Neural progenitor cell (in vitro differentiated cells): ENCODE measurements around the gene DBNL. TPM values are rescaled to one million over a fixed set of nuclear protein-coding genes. Genes with fewer than 3 reads are reported as not detected.

Experiments used
- DNase-seq: peaks from one replicate; pipeline ENCODE4 v3.0.0-alpha.2; 2016; ENCODE audit warnings: low spot score
- H2AFZ ChIP-seq: fragments of 200-600 bp; sonication (generic); replicated peaks from 2 replicates; pipeline ENCODE4 v1.6.1; 2016; ENCODE audit warnings: antibody characterized with exemption
- H3F3A ChIP-seq: fragments of 200-600 bp; sonication (generic); 2 replicates; pipeline ENCODE4 v1.6.1; 2016; ENCODE audit warnings: antibody characterized with exemption, low read depth
- H3K27ac ChIP-seq: fragments of 200-600 bp; sonication (generic); 2 replicates; pipeline ENCODE4 v1.5.1; 2016; ENCODE audit warnings: mild to moderate bottlenecking
- H3K27me3 ChIP-seq: fragments of 200-600 bp; sonication (generic); 2 replicates; pipeline ENCODE4 v1.6.1; 2016; ENCODE audit warnings: mild to moderate bottlenecking, moderate library complexity
- H3K36me3 ChIP-seq: fragments of 200-600 bp; sonication (generic); 2 replicates; pipeline ENCODE4 v1.5.1; 2016
- H3K4me1 ChIP-seq: fragments of 200-600 bp; sonication (generic); 2 replicates; pipeline ENCODE4 v1.6.1; 2016; ENCODE audit warnings: mixed run types
- H3K4me2 ChIP-seq: fragments of 200-600 bp; sonication (generic); 2 replicates; pipeline ENCODE4 v1.6.1; 2016
- H3K4me3 ChIP-seq: fragments of 200-600 bp; sonication (generic); 2 replicates; pipeline ENCODE4 v1.5.1; 2016
- H3K79me2 ChIP-seq: fragments of 200-600 bp; sonication (generic); 2 replicates; pipeline ENCODE4 v1.6.1; 2016; ENCODE audit warnings: low read depth
- H3K9ac ChIP-seq: fragments of 200-600 bp; sonication (generic); 2 replicates; pipeline ENCODE4 v1.6.1; 2016
- H3K9me3 ChIP-seq: fragments of 200-600 bp; sonication (generic); 2 replicates; pipeline ENCODE4 v1.5.1; 2016; ENCODE audit warnings: low read depth
- H4K20me1 ChIP-seq: fragments of 200-600 bp; sonication (generic); 2 replicates; pipeline ENCODE4 v1.6.1; 2016; ENCODE audit warnings: low read depth
- H3K27ac Mint-ChIP-seq: 3 replicates; pipeline ENCODE4 v1.8.0; 2021; ENCODE audit warnings: mixed read lengths
- H3K27me3 Mint-ChIP-seq: 2 replicates; pipeline ENCODE4 v1.8.0; 2022; ENCODE audit warnings: low read depth, mild to moderate bottlenecking, inconsistent platforms, moderate library complexity, mixed read lengths; ENCODE audit not compliant: insufficient read depth
- H3K36me3 Mint-ChIP-seq: 3 replicates; pipeline ENCODE4 v1.8.0; 2021; ENCODE audit warnings: mixed read lengths
- H3K4me1 Mint-ChIP-seq: 3 replicates; pipeline ENCODE4 v1.8.0; 2021; ENCODE audit warnings: mixed read lengths
- H3K4me3 Mint-ChIP-seq: 3 replicates; pipeline ENCODE4 v1.8.0; 2021; ENCODE audit warnings: mild to moderate bottlenecking, moderate library complexity, mixed read lengths
- H3K9me3 Mint-ChIP-seq: 3 replicates; pipeline ENCODE4 v1.8.0; 2020; ENCODE audit warnings: mixed read lengths
- CTCF ChIP-seq: fragments of 200-600 bp; sonication (generic); IDR thresholded peaks from 2 replicates; pipeline ENCODE4 v1.5.1; 2017; ENCODE audit warnings: antibody characterized with exemption, mild to moderate bottlenecking
- EZH2 ChIP-seq: fragments of 200-600 bp; sonication (generic); IDR thresholded peaks from 2 replicates; pipeline ENCODE4 v1.6.1; 2017; ENCODE audit warnings: antibody characterized with exemption, mild to moderate bottlenecking, moderate library complexity
- EZH2phosphoT487 ChIP-seq: fragments of 200-600 bp; sonication (generic); IDR thresholded peaks from 2 replicates; pipeline ENCODE4 v1.6.1; 2017; ENCODE audit warnings: antibody characterized with exemption
- total RNA-seq: library from RNA; depleted of rRNA; stranded (reverse); fragments of >200 nt; gene quantifications from 2 replicates; pipeline ENCODE4 v1.2.3, GENCODE V29; 2015; ENCODE audit warnings: low replicate concordance

Gene DBNL
- total RNA-seq, 1 donor from 2014 or later: 31.4 TPM

- no peak overlapping the region for H3K27ac Mint-ChIP-seq
Measured at GRCh38 chr7:44071726-44072363, 27.3 kb downstream of the DBNL start.

GRCh38 chr7:44072364-44073231 lies 28.1 kb downstream of the DBNL start:
- TF ChIP-seq EZH2 (no peak), CTCF (peak; percentile 67), EZH2phosphoT487 (no peak)
- H3K9ac ChIP-seq: no peak overlapping the region
- Mint-ChIP-seq H3K36me3 (no peaks in the 10 kb centered on the region), H3K27ac (no peak overlapping the region), H3K9me3 (no peaks in the 10 kb centered on the region), H3K4me1 (peaks cover 2% of the 10 kb centered on the region), H3K4me3 (peak overlapping the region; percentile 27), H3K27me3 (peaks cover 9% of the 10 kb centered on the region)
- H3F3A ChIP-seq: peaks cover 7% of the 10 kb centered on the region
- no peak overlapping the region for H3K4me3 ChIP-seq
- H3K79me2 ChIP-seq: no peaks in the 10 kb centered on the region
- DNase-seq: peak; percentile 74
- H3K36me3 ChIP-seq: no peaks in the 10 kb centered on the region
- H3K4me2 ChIP-seq: no peak overlapping the region
- no peak overlapping the region for H2AFZ ChIP-seq
- peaks cover 9% of the 10 kb centered on the region for H3K27me3 ChIP-seq
- no peaks in the 10 kb centered on the region for H3K4me1 ChIP-seq
- no peaks in the 10 kb centered on the region for H4K20me1 ChIP-seq
- H3K9me3 ChIP-seq: no peaks in the 10 kb centered on the region
- no peak overlapping the region for H3K27ac ChIP-seq

More at GRCh38 chr7:44071726-44072363, 27.3 kb downstream of the DBNL start:
- Histone ChIP-seq H3K36me3 (no peaks in the 10 kb centered on the region), H3K4me2 (no peak overlapping the region), H3K79me2 (no peaks in the 10 kb centered on the region), H3K9me3 (no peaks in the 10 kb centered on the region), H2AFZ (no peak overlapping the region), H3K4me1 (no peaks in the 10 kb centered on the region), H3K27me3 (peaks cover 9% of the 10 kb centered on the region), H3K4me3 (no peak overlapping the region), H3K9ac (no peak overlapping the region), H4K20me1 (no peaks in the 10 kb centered on the region), H3K27ac (no peak overlapping the region), H3F3A (peaks cover 7% of the 10 kb centered on the region)
- TF ChIP-seq EZH2phosphoT487 (no peak), CTCF (no peak), EZH2 (no peak)
- no peaks in the 10 kb centered on the region for H3K9me3 Mint-ChIP-seq
- no peak for DNase-seq
- H3K36me3 Mint-ChIP-seq: no peaks in the 10 kb centered on the region
- H3K4me3 Mint-ChIP-seq: peak overlapping the region; percentile 27
- peaks cover 2% of the 10 kb centered on the region for H3K4me1 Mint-ChIP-seq
- peaks cover 9% of the 10 kb centered on the region for H3K27me3 Mint-ChIP-seq

GRCh38 chr7:44073664-44074348 lies 29.3 kb downstream of the DBNL start:
- no peak overlapping the region for H3K27ac Mint-ChIP-seq
- TF ChIP-seq CTCF: no peak
- peaks cover 4% of the 10 kb centered on the region for H3K27me3 ChIP-seq
- peaks cover 2% of the 10 kb centered on the region for H3K4me1 Mint-ChIP-seq
- no peaks in the 10 kb centered on the region for H3K79me2 ChIP-seq
- no peak overlapping the region for H3K27ac ChIP-seq
- no peaks in the 10 kb centered on the region for H3K36me3 ChIP-seq
- H3K27me3 Mint-ChIP-seq: peaks cover 6% of the 10 kb centered on the region
- H3K4me2 ChIP-seq: no peak overlapping the region
- H3K36me3 Mint-ChIP-seq: peaks cover 2% of the 10 kb centered on the region
- no peaks in the 10 kb centered on the region for H4K20me1 ChIP-seq
- no peak overlapping the region for H2AFZ ChIP-seq
- H3K4me3 ChIP-seq: no peak overlapping the region
- H3F3A ChIP-seq: peaks cover 4% of the 10 kb centered on the region
- H3K9me3 Mint-ChIP-seq: no peaks in the 10 kb centered on the region
- DNase-seq: no peak
- H3K4me1 ChIP-seq: no peaks in the 10 kb centered on the region
- H3K9ac ChIP-seq: no peak overlapping the region
- H3K4me3 Mint-ChIP-seq: no peak overlapping the region
- H3K9me3 ChIP-seq: no peaks in the 10 kb centered on the region
